SU-DHL-6 (cell line): Measurements from ENCODE around the gene TCEANC2.

Source experiments
- EZH2phosphoT487 ChIP-seq: fragments of 200-600 bp; sonication (generic), shearing (Covaris generic); conservative IDR thresholded peaks from 2 replicates; pipeline ENCODE4 v1.6.1; 2018; ENCODE audit warnings: mild to moderate bottlenecking, antibody characterized with exemption, low read length, moderate library complexity, mixed read lengths
- TF ChIP-seq, protein P1 (sequence below): fragments of 200-600 bp; sonication (generic); IDR thresholded peaks from one replicate; pipeline ENCODE4 v1.5.1; 2017; ENCODE audit warnings: antibody characterized with exemption, mild to moderate bottlenecking, low read length, moderate library complexity; ENCODE audit not compliant: insufficient read depth, poor library complexity, severe bottlenecking

DNA sequence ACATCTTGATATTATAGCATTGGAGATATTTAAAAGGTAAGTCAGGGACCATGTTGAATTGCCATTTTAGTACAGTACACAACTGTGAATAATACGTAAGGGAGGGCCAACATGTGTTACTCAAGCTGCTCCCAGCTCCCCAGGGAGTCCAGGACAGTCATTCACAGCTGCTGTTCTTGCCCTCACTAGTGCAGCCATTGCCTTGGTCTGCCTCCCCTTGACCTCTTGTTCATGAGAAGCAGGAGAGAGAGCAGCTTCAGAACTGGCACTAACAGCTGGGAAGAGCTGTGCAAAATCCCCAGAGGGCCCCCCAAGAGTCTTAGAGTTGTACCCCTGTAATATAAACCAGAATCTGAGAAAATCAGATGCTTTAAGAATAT lies 16.4 kb downstream of the TCEANC2 start:
- TF ChIP-seq, protein P1, sequence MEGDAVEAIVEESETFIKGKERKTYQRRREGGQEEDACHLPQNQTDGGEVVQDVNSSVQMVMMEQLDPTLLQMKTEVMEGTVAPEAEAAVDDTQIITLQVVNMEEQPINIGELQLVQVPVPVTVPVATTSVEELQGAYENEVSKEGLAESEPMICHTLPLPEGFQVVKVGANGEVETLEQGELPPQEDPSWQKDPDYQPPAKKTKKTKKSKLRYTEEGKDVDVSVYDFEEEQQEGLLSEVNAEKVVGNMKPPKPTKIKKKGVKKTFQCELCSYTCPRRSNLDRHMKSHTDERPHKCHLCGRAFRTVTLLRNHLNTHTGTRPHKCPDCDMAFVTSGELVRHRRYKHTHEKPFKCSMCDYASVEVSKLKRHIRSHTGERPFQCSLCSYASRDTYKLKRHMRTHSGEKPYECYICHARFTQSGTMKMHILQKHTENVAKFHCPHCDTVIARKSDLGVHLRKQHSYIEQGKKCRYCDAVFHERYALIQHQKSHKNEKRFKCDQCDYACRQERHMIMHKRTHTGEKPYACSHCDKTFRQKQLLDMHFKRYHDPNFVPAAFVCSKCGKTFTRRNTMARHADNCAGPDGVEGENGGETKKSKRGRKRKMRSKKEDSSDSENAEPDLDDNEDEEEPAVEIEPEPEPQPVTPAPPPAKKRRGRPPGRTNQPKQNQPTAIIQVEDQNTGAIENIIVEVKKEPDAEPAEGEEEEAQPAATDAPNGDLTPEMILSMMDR = no peak
- TF ChIP-seq EZH2phosphoT487 = no peak
